NCI-H146 (cell line): ENCODE measurements around the gene PEPD.
"Not testable (repeated sequence)": the region's sequence is repeated elsewhere in the genome, so short reads cannot be mapped to it uniquely, and the experiment has no call there.

ENCODE experiments used
- DNase-seq: peaks from one replicate; lab custom pipeline; 2025; lab: John Stamatoyannopoulos, UW

PEPD gene

DNA sequence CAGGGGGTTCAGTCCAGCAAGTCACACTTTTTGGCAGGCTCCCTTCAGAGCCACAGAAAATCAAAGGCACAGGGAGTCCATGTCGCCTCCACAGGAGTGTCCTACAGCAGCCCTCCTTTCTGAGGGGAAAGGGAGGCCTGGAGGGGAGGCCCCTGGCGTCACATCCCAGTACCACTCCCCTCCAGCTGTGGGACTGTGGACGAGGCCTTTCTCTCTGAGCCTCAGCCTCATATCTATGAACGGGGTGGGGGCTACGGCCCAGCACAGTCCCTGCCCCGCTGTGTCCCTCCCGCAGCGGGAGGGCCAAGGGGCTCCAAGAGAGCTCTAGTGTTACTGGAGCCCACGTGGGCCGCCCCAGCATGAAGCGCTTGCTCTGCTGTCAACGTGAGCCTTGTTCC lies 23.8 kb downstream of the PEPD start:
- DNase-seq: no peak

GRCh38 chr19:33497131-33497777 lies 24.3 kb downstream of the PEPD start:
- DNase-seq: no peak

DNA sequence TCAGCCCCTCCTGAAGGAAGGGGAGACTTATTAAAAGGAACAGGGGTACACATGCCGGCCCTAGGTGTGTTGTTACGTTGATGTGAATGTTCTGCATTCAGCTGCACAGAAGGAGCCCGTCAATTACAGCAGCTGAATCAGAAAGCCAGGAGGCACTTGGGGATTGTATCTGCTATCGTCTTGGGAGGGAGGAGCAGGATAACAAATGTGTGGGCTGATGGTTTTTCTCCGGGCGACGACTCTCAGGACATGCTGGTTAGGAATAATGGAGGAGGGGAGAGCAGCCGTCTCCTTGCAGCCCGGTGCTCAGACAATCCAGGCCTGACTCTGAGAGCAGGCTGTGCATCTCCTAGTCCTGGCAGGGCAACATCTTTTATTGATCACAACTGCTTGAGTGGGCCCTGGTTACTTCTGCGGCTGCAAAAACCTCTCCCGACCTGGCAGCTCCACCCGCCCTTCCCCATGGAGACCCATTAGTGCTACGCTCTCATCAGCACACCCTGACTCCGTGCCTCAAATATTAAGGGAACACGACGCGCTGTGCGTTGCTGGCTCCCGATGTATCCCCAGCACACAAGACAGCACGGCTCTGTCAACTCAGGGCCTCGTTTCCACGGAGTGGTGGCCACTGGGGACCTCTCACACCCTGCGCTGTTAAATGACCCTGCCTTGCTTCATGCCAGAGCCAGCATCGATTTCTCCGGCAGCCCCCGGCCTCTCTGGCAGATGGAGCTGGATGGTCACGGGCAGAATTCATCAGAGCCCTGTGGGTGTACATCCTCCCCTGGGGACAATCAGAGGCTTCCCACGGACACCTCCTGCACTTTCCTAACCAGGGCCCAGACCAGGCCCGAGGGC lies 25.3 kb downstream of the PEPD start:
- no peak for DNase-seq

DNA sequence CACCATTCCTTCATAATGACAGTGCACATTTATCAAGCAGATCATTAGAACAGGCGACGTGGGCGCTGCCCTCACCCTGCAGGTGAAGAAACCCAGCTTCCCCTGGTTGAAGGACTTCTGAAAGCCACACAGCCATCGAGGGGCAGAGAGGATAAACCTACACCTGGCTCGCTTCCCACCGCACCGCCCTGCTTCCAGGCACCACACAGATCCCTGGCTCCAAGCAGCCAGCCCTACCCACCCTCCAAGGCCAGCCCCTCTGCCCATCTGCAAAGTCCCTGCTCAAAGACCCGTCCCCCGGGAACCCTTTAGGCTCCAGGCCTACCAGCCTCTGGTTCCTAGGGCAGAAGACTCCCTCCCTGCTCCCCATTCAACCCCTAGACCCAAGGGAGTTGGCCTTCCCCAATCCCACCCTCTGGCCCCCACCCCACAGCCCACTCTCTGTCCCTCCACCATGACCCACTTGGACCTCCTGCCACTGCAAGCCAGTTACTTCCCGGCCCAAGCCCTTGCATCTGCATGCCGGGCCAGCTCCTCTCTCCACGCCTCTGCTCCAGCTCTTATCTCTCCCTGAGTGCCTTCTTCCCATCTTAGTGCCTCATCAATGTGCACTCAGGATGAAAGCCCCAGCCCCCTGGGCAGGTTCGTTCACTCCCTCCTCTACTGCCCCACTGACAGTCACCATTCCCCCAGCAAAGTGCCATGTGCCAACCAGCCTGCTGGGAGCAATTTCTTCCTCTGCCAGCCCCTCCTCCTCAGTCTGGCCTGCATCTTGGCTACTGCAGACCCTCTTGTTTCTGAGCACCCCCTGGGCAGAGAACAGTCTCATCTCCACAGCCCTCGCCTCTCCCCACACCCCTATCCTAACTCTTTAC lies 28.0 kb downstream of the PEPD start:
- DNase-seq: no peak

- DNase-seq: no peak
These were observed 28.6 kb downstream of the PEPD start for GRCh38 chr19:33492951-33493350.

GRCh38 chr19:33492090-33492489 lies 29.5 kb downstream of the PEPD start:
- DNase-seq: no peak

DNA sequence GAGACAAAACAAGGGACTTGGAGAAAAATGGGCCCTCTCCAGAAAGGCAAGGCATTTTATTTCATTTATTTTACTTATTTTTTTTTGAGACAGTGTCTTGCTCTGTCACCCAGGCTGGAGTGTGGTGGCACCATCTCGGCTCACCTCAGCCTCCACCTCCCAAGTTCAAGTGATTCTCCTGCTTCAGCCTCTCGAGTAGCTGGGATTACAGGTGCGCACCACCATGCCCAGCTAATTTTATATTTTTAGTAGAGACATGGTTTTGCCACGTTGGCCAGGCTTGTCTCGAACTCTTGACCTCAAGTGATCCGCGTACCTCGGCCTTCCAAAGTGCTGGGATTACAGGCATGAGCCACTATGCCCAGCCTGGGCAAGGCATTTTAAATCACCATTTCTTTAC lies 31.0 kb downstream of the PEPD start:
- DNase-seq: not testable (repeated sequence)

GRCh38 chr19:33490041-33490451 lies 31.5 kb downstream of the PEPD start:
- DNase-seq: no peak

- no peak for DNase-seq
These were observed 32.8 kb downstream of the PEPD start for GRCh38 chr19:33488826-33489225.

GRCh38 chr19:33487901-33488800 lies 33.4 kb downstream of the PEPD start:
- DNase-seq: no peak

DNA sequence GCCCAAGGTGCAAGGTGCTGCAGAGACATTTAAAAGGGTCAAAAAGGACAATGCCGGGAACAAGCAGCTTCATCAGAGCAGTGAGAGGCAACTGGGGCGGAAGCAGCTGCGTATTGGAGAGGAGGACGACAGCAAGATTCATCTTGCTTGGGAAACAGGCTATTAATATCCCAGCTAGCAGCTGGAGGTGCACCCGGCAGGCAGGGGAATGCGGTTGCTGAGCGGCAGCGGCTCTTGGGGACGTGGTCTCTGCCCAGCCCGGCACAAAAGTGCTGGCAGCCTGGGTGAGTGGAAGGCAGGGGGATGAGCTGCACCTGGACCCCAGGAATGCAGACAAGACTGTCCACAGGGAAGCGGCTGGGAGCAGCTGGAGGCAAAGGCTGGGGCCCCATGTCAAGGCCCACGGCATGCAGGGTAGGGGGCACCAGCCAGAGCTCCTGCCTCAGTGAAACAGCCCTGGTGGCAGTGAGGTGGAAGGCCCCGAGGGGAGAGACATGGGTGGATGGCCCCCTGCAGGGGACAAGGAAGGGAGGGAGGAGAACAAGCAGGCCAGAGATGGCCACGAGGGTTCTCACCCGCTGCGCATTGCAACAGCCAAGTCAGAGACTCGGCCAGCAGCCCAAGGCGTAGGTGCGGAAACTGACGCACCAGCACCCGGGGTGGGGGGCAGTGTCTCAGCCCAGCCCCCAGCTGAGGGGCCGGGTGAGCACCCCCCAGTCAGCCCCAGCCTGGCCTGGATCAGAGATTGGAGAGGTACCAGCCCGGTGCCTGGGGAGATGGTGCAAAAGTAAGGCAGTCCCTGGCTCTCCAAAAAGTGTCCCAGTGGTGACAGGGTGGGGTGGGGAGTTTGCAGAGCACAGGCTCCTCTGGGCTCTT lies 34.4 kb downstream of the PEPD start:
- no peak for DNase-seq

GRCh38 chr19:33486407-33486806 lies 35.2 kb downstream of the PEPD start:
- no peak for DNase-seq

- DNase-seq: no peak
These were observed 37.3 kb downstream of the PEPD start for GRCh38 chr19:33484226-33484774.

DNA sequence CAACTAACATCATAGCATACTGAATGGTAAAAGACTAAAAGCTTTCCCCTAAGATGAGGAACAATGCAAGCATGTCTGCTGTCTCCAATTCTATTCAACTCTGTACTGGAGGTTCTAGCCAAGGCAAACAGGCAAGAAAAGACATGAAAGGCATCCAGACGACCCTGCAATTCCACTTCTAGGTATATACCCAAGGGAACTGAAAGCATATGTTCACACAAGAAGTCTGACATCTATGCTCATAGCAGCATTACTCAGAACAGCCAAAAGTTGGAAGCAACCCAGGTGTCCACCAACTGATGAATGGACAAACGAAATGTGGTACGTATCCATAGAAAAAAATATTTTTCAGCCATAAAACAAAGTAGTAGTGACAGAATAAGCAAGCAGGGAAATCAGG lies 39.1 kb downstream of the PEPD start:
- DNase-seq: no peak

GRCh38 chr19:33481863-33482262 lies 39.7 kb downstream of the PEPD start:
- no peak for DNase-seq

- not testable (repeated sequence) for DNase-seq
These were observed 42.0 kb downstream of the PEPD start for GRCh38 chr19:33479570-33479969.

DNA sequence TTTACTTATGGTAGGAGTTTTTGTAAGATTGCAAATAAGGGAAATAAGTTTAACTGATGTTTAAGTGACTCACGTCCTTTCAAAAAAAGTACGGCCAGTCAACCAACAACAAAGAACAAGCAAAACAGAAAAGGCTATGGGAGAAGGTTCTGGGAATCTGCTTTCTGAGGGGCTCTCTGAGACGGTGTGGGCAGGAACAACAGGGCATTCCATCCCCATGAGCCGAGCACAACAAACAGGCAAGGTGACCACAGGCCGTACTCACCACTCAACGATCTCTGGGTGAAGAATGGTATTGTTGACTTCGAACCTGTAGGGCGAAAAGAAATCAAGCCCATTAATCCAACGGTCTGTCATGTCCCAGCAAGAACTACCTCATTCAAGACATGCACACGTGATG lies 43.8 kb downstream of the PEPD start:
- DNase-seq: no peak

GRCh38 chr19:33476151-33476707 lies 45.4 kb downstream of the PEPD start:
- no peak for DNase-seq

- DNase-seq: no peak
These were observed 47.8 kb downstream of the PEPD start for GRCh38 chr19:33473653-33474305.
